HG03571 (cell line): ENCODE data around the gene SELENOK.

Source experiments
- ATAC-seq: cut with Tn5 transposase; IDR thresholded peaks from one replicate; pipeline ENCODE4 v1.9.1; 2021; ENCODE audit not compliant: unreplicated experiment

SELENOK gene

GRCh38 chr3:53884623-53885022, 7.0 kb downstream of the SELENOK start:
- ATAC-seq = no peak

- no peak for ATAC-seq
These were observed 8.7 kb downstream of the SELENOK start for GRCh38 chr3:53883008-53883407.

- ATAC-seq = peak; percentile 82
These were observed 9.7 kb downstream of the SELENOK start, which contains the start of gene ACTR8 for GRCh38 chr3:53881691-53882593. ACTR8 (minus strand) TSS chr3:53882152; CDS start chr3:53882101, 51 bp downstream.

- ATAC-seq = no peak
These were observed 11.0 kb downstream of the SELENOK start for GRCh38 chr3:53880396-53881345.

- ATAC-seq = peak; percentile 45
These were observed 25.7 kb downstream of the SELENOK start for GRCh38 chr3:53865732-53866499.

- ATAC-seq = no peak
These were observed 28.5 kb downstream of the SELENOK start for GRCh38 chr3:53863145-53863544.

GRCh38 chr3:53862241-53862640, 29.4 kb downstream of the SELENOK start:
- ATAC-seq = no peak

GRCh38 chr3:53860196-53860595, 31.5 kb downstream of the SELENOK start:
- ATAC-seq = no peak

GRCh38 chr3:53859178-53859577, 32.5 kb downstream of the SELENOK start:
- ATAC-seq = no peak

GRCh38 chr3:53858096-53858741, 33.4 kb downstream of the SELENOK start:
- no peak for ATAC-seq

GRCh38 chr3:53856964-53857363, 34.7 kb downstream of the SELENOK start:
- ATAC-seq = peak; percentile 50

GRCh38 chr3:53850895-53851294, 40.8 kb downstream of the SELENOK start:
- ATAC-seq = no peak

GRCh38 chr3:53849916-53850315, 41.7 kb downstream of the SELENOK start:
- no peak for ATAC-seq

GRCh38 chr3:53846851-53847155, 44.9 kb downstream of the SELENOK start:
- ATAC-seq = no peak

- ATAC-seq = peak; percentile 40
These were observed 45.4 kb downstream of the SELENOK start, which contains the start of the genes CHDH and IL17RB for GRCh38 chr3:53846134-53846850. CHDH (minus strand) TSS chr3:53846419; CDS start chr3:53824008, 22,411 bp downstream. IL17RB (plus strand) TSS chr3:53846568; CDS start chr3:53846589, 21 bp downstream.

GRCh38 chr3:53845881-53846133, 45.9 kb downstream of the SELENOK start:
- ATAC-seq = no peak

- peak; percentile 17 for ATAC-seq
These were observed 46.4 kb downstream of the SELENOK start for GRCh38 chr3:53845103-53845880.

- no peak for ATAC-seq
These were observed 47.2 kb downstream of the SELENOK start for GRCh38 chr3:53844262-53845102.
